Measurements from ENCODE around the gene ZNF492. TPM values are rescaled to one million over a fixed set of nuclear protein-coding genes. Genes with fewer than 3 reads are reported as not detected.

ZNF492 gene
- polyA plus RNA-seq, 1 of the 3 experiments (the other 2 are of a cell fraction), result 0.28 TPM

- no peak overlapping the region for H3K4me3 ChIP-seq (ENCODE audit: low read depth in 2 of 2, low read length in 1 of 2)
- CTCF ChIA-PET, result no interaction called here
- H3K36me3 ChIP-seq (replicated peaks in 1 of 2; ENCODE audit: control insufficient read depth in 1 of 2, insufficient read depth in 2 of 2, low read length in 1 of 2), result no peaks in the 10 kb centered on the region
- 27% methylated on average over 21 of the region's 44 CpGs for WGBS (ENCODE audit: low lambda C conversion rate)
- no peaks in the 10 kb centered on the region for H4K20me1 ChIP-seq (ENCODE audit: insufficient read depth)
- no peak overlapping the region for H3K9ac ChIP-seq
- no peak overlapping the region for H3K4me2 ChIP-seq
- H3K4me1 ChIP-seq (ENCODE audit: control insufficient read depth in 1 of 2, insufficient read depth in 2 of 2, low read depth in 1 of 2, low read length in 1 of 2), result no peaks in the 10 kb centered on the region; a peak in 1 of 4 replicates
- H3K79me2 ChIP-seq (ENCODE audit: insufficient read depth), result no peaks in the 10 kb centered on the region
- no peak for TF ChIP-seq RFX5 (IDR thresholded peaks at IDR 0.05; ENCODE audit: low read length)
- TF ChIP-seq NRF1 (IDR thresholded peaks at IDR 0.05; ENCODE audit: low read depth, low read length), result no peak
- TF ChIP-seq POLR2AphosphoS5 (IDR thresholded peaks at IDR 0.05; ENCODE audit: low read depth, low read length), result no peak
- TF ChIP-seq, protein P1, sequence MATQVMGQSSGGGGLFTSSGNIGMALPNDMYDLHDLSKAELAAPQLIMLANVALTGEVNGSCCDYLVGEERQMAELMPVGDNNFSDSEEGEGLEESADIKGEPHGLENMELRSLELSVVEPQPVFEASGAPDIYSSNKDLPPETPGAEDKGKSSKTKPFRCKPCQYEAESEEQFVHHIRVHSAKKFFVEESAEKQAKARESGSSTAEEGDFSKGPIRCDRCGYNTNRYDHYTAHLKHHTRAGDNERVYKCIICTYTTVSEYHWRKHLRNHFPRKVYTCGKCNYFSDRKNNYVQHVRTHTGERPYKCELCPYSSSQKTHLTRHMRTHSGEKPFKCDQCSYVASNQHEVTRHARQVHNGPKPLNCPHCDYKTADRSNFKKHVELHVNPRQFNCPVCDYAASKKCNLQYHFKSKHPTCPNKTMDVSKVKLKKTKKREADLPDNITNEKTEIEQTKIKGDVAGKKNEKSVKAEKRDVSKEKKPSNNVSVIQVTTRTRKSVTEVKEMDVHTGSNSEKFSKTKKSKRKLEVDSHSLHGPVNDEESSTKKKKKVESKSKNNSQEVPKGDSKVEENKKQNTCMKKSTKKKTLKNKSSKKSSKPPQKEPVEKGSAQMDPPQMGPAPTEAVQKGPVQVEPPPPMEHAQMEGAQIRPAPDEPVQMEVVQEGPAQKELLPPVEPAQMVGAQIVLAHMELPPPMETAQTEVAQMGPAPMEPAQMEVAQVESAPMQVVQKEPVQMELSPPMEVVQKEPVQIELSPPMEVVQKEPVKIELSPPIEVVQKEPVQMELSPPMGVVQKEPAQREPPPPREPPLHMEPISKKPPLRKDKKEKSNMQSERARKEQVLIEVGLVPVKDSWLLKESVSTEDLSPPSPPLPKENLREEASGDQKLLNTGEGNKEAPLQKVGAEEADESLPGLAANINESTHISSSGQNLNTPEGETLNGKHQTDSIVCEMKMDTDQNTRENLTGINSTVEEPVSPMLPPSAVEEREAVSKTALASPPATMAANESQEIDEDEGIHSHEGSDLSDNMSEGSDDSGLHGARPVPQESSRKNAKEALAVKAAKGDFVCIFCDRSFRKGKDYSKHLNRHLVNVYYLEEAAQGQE (IDR thresholded peaks at IDR 0.05; ENCODE audit: low read depth, low read length), result no peak
- TF ChIP-seq MXI1 (IDR thresholded peaks at IDR 0.05; ENCODE audit: low read depth, low read length), result no peak
- H3K27ac ChIP-seq (ENCODE audit: low read depth in 2 of 2, low read length in 1 of 2), result no peak overlapping the region
- no peaks in the 10 kb centered on the region for H3K9me3 ChIP-seq
- DNase-seq, result peak; percentile 56
- POLR2A ChIA-PET, result no interaction called here
- no peaks in the 10 kb centered on the region for H3K9me2 ChIP-seq
- H2AFZ ChIP-seq (ENCODE audit: low read depth), result no peak overlapping the region
- no peaks in the 10 kb centered on the region for H3F3A ChIP-seq (replicated peaks; ENCODE audit: insufficient read depth)
- no peaks in the 10 kb centered on the region for H3K27me3 ChIP-seq (ENCODE audit: insufficient read depth)
Measured at GRCh38 chr19:22617614-22618320, 16.4 kb upstream of the ZNF492 start.

- POLR2A ChIA-PET, result no interaction called here
Measured at GRCh38 chr19:22619371-22619770, 14.8 kb upstream of the ZNF492 start.

More at GRCh38 chr19:22619371-22619770, 14.8 kb upstream of the ZNF492 start:
- H3K4me1 ChIP-seq (ENCODE audit: control insufficient read depth in 1 of 2, insufficient read depth in 2 of 2, low read depth in 1 of 2, low read length in 1 of 2), result no peaks in the 10 kb centered on the region; a peak in 1 of 4 replicates
- no peaks in the 10 kb centered on the region for H3K27me3 ChIP-seq (ENCODE audit: insufficient read depth)
- H3K4me3 ChIP-seq (ENCODE audit: low read depth in 2 of 2, low read length in 1 of 2), result no peak overlapping the region
- WGBS (ENCODE audit: low lambda C conversion rate), result 22% methylated on average over 4 of the region's 4 CpGs
- no peaks in the 10 kb centered on the region for H3K36me3 ChIP-seq (replicated peaks in 1 of 2; ENCODE audit: control insufficient read depth in 1 of 2, insufficient read depth in 2 of 2, low read length in 1 of 2)
- CTCF ChIA-PET, result no interaction called here
- DNase-seq, result no peak
- no peaks in the 10 kb centered on the region for H4K20me1 ChIP-seq (ENCODE audit: insufficient read depth)
- no peak overlapping the region for H3K4me2 ChIP-seq
- H3K9me2 ChIP-seq, result no peaks in the 10 kb centered on the region
- no peak overlapping the region for H3K9ac ChIP-seq
- H3K27ac ChIP-seq (ENCODE audit: low read depth in 2 of 2, low read length in 1 of 2), result no peak overlapping the region
- TF ChIP-seq PBX3 (IDR thresholded peaks at IDR 0.05) (no peak), EZH2phosphoT487 (IDR thresholded peaks at IDR 0.05; ENCODE audit: borderline replicate concordance, low read depth) (no peak), TEAD4 (IDR thresholded peaks at IDR 0.05; ENCODE audit: borderline replicate concordance, insufficient read depth) (no peak), MXI1 (IDR thresholded peaks at IDR 0.05; ENCODE audit: low read depth, low read length) (no peak), ELF1 (IDR thresholded peaks at IDR 0.05) (no peak), MEF2A (IDR thresholded peaks at IDR 0.05; ENCODE audit: borderline replicate concordance, low read depth) (no peak), JUND (IDR thresholded peaks at IDR 0.05) (no peak), NFIC (IDR thresholded peaks at IDR 0.05; ENCODE audit: borderline replicate concordance) (no peak), RAD21 (IDR thresholded peaks at IDR 0.05; ENCODE audit: low read length) (no peak), GATA2 (CRISPR knock-in tag; IDR thresholded peaks at IDR 0.05) (no peak), SIN3A (IDR thresholded peaks at IDR 0.05; ENCODE audit: borderline replicate concordance, low read depth, low read length) (no peak), EP300 (IDR thresholded peaks at IDR 0.05; ENCODE audit: borderline replicate concordance in 1 of 2, low read depth in 1 of 2, low read length in 1 of 2) (no peak), TCF12 (IDR thresholded peaks at IDR 0.05) (no peak)
- no peak overlapping the region for H2AFZ ChIP-seq (ENCODE audit: low read depth)
- H3F3A ChIP-seq (replicated peaks; ENCODE audit: insufficient read depth), result no peaks in the 10 kb centered on the region
- no peaks in the 10 kb centered on the region for H3K79me2 ChIP-seq (ENCODE audit: insufficient read depth)
- no peaks in the 10 kb centered on the region for H3K9me3 ChIP-seq
